HG02943 (cell line): ENCODE measurements around the gene NUS1.
"Not testable (repeated sequence)": the region's sequence is repeated elsewhere in the genome, so short reads cannot be mapped to it uniquely, and the experiment has no call there.

Experiments used
- ATAC-seq: cut with Tn5 transposase; IDR thresholded peaks from one replicate; pipeline ENCODE4 v1.9.1; 2021; ENCODE audit warnings: mild to moderate bottlenecking, low read depth, moderate library complexity; ENCODE audit not compliant: unreplicated experiment

Gene NUS1

DNA sequence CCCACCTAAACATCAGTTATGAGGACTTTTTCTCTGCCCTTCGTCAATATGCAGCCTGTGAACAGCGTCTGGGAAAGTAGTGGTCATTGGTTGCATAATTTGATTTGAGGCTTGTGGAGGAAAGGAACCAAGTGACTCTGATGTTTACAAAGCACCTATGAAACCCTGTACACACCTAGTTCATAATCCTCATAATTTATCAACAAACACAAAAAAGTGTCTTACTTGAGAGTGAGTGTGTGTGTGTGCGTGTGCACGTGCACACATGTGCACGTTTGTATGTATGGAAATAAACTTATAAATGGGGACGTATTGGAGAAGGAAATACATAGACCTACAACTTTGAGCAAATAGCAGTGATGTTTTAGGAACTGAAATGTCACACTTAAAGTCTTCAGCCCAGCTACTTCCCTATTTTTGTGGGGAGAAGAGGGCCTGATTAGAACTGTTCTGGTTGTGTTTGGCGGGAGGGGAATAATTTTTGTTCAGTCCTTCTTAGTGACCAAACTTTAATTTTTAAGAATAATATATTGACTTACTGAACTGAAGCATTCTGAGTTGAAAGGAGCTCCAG is 31.8 kb downstream of the NUS1 start:
- not testable (repeated sequence) for ATAC-seq

- no peak for ATAC-seq
Measured at GRCh38 chr6:117711369-117711768, 36.1 kb downstream of the NUS1 start.

DNA sequence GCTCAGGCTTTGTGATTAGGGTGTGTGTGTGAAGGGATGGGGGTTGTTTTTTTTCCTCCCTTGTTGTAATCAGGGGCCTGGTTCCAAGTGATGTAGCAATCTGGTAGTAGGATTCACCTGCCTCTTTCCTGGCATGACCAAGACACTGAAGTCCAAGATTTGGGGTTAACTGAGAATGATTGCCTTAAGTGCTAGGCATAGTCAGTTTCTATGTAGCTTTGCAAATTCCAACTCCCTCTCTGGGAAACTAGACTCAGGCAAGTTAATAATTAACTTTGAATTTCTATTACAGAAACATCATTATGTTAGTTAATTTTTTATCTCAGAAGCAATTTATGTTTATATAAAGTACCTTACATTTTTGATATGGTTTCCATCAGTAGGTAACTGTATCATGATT is 43.6 kb downstream of the NUS1 start:
- ATAC-seq, result no peak

GRCh38 chr6:117721520-117721919 is 46.3 kb downstream of the NUS1 start:
- not testable (repeated sequence) for ATAC-seq

DNA sequence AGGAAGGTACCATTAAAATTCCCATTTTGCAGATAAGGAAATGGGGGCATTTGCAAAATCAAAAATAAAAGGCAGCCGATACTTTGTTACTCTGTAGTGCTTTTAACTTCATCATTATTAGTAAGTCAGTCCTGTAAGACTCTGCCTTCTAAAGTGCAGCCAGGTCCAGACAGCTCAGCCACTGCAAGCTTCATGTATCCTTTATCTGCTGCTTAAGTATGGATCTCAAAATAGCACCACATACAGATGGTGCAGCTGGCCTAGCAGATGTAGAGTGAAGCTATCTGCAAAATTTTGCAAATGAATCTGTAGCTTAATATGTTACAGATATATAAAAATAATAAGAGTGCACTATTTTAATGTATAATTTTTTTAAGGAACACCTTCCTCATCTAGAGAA is 53.4 kb downstream of the NUS1 start:
- no peak for ATAC-seq

DNA sequence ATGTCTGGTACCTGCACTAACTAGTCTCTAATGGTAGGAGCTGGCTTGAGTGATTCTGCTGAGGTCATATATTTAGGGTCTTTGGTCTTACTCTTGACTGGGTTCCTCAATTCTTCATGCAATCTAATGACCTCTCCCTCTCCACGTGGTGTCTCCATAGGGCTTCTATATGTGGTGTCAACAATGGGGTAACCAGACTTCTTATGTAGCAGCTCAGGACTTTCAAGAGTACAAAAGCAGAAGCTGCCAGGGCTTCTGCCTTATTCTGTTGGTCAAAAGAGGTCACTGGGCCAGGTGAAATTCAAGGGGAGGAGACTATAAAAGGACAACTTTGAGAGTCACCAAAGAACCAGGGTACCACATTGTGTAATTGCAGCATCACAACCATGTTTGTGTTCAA is 54.3 kb downstream of the NUS1 start:
- ATAC-seq, result no peak

GRCh38 chr6:117733341-117733740 is 58.1 kb downstream of the NUS1 start:
- ATAC-seq, result no peak

- no peak for ATAC-seq
Measured at GRCh38 chr6:117739869-117740268, 64.6 kb downstream of the NUS1 start.

GRCh38 chr6:117740605-117741004 is 65.3 kb downstream of the NUS1 start:
- ATAC-seq, result no peak

DNA sequence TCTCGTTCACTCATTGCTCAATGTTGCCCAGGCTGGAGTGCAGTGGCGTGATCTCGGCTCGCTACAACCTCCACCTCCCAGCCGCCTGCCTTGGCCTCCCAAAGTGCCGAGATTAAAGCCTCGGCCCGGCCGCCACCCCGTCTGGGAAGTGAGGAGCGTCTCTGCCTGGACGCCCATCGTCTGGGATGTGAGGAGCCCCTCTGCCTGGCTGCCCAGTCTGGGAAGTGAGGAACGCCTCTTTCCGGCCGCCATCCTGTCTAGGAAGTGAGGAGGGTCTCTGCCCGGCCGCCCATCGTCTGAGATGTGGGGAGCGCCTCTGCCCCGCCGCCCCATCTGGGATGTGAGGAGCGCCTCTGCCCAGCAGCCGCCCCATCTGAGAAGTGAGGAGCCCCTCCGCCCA is 75.4 kb downstream of the NUS1 start:
- ATAC-seq, result not testable (repeated sequence)
